Activated CD8-positive, alpha-beta memory T cell treated with anti-CD3 and anti-CD28 coated beads for 48 hours (primary cell): Measurements from ENCODE around the gene NME3.
"Not testable (repeated sequence)": the region's sequence is repeated elsewhere in the genome, so short reads cannot be mapped to it uniquely, and the experiment has no call there.

ENCODE experiments used
- DNase-seq, 3 experiments: peaks; one replicate each; pipeline ENCODE4 v3.0.0-alpha.2; 2020; ENCODE audit warnings: low read depth in 2 of 3, low spot score in 2 of 3

The NME3 gene

DNA sequence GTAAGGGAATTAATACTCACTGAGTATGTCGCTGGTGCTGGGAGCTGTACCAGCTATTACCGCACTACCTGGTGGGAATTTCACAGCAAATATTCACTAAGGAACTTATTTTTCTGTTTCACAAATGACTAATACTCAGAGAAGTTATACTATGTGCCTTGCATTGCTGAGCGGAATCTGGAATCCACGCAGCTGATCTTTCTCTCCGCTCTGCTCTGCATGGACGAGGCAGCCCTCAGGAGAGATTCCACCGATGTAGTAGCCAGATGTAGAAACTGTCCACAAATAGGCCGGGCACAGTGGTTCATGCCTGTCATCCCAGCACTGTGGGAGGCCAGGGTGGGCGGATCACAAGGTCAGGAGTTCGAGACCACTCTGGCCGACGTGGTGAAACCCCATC, 17.1 kb downstream of the NME3 start:
- DNase-seq: no peak

DNA sequence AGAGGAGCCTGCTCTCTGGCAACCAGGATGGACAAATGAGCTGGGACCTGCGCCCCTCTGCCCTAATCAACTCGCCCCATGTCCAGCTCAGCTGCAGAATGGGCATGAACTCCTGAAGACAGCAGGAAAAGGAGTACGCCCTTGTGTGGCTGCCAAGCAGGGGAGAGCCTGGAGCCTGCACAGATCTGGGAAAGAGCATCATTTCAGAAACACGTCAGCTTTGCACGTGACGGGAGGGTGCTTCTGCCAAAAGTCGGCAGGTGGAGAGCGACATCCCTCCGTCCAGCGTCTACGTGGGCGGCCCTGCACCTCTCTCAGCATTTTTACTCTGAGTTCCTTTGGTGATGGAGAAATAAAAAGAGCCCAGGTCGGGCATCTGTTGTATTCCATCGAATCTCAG, 18.5 kb downstream of the NME3 start:
- no peak for DNase-seq

DNA sequence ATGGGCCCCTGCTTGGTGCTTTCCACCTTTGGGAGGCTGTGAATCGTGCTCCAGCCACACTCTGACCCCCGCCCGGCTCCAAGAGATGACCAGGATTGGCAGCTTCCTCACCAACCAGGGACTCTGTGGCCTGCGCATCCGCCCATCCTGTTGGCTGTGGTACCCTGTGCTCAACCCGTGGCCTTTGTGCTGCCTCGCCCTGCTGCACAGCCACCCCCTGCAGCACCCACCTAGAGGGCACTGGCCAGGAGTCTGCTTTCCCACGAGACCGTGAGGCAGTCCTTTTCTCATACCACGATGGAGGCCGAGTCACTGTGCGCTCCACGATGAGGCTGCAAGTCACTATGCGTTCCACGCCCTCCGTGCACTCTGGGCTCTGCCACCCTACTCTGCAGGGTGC, 19.4 kb downstream of the NME3 start:
- no peak for DNase-seq

DNA sequence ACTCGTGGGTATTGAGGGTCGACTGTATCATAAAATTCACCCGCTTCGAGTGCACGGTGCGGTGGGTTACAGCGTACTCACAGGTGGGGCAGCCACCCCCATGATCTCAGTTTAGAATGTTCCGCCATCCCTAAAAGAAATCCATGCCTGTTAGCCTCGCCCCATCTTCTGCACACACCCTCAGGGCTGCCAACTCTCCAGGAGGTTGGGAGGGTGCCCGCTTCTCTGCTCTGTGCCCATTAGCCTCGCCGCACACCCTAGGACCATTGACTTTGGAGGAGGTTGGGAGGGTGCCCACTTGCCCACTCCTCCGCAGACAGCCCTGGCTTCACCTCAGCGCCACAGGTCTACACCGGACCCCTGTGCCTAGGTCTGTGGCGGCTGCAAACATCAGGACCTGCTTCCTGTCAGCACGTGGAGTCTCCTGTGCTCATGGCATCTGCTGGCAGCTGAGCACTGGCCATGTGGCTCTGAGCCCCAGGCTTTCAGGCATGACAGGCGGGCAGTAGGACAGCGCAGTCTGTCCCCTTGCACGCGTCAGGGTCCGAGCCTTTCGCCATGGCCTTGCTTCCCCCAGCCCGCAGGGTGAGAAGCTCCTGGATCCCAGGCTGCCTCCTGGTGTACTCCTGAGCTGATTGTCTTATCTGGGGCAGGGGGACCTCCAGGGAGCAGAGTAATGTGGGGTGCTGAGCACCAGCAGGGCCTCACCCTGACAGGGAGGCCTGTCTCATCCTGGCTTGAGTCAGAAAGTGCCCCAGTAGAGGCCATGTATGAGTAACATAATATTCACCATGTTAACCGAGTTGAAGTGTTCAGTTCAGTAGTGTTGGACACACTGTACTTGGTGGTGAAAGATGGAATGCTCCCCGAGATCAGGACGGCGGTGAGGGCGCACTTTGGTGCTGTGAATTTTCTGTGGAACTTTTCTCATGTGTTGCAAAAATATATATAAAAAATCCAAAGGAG, 21.9 kb downstream of the NME3 start:
- no peak for DNase-seq

DNA sequence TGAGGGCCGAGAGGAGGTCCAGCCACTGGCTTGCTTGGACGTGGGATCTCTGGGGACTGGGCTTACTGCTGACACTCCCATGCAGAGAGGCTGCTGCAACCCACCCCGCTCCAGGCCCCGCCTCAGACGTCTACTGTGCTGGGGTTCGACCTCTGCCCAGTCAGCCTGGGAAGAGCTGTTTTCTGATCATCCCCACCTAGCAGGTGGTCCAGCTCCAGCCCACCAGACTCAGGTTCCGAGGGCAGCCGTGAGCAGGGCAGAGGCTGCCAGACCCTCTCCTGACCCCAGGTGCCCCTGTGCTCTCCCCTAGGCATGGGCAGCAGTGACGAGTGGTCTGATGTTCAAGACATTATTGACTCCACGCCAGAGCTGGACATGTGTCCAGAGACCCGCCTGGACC, 23.4 kb downstream of the NME3 start:
- no peak for DNase-seq

DNA sequence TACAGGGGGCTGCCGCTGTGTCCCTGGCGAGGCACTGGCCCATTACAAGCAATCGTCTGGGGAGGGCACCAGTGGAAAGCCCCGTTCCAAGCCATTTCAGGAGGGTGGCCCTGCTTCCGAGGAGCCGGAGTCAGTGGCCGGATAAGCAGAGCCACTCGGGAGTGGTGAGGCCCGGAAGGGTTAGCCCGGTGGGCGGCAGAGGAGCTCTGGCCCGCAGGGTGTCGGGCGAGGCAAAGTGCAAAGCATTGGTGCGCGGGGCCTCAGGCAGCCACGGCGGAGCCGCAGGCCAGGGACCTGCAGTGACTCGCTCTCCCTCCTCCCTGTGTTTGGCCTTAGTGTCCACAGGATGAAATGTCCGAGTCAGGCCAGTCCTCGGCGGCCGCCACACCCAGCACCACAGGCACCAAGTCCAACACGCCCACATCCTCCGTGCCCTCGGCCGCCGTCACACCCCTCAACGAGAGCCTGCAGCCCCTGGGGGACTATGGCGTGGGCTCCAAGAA, 24.6 kb downstream of the NME3 start:
- no peak for DNase-seq

DNA sequence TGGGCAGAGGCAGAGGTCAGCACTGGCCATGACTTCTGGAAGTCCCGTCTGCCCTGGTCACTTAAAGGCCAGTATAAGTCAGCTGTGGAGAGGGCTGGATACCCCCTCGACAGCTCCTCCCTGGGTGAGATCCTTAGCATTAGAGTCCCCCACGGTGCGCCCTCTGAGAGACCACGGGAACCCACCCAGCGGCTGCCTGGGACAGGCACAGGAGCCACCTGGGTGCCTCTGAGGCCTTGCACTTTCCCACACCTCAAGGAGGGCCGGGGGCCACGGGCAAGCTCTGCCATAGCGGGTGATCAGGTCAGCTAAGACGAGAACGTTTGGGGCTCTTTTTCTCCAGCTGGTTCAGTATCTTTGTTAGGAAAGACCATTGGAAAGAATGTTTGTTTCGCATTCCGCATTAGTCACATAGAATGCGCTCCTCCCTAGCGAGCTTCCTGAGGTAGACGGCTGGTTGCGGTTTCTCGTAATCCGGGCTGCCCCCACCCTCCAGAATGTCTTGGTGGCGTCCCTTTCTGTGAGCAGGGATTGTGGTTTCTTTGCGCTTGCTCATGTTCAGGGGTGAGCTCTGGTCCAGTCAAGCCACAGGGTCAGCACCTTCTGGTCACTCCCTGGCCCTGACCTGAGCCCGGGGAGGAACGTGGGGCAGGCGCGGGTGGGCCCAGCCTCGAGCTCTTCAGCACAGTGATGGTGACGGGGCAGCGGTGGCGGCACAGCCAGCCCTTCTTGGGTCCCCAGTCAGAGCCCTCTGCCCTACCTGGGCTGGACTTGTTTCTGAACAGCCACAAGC, 25.2 kb downstream of the NME3 start:
- no peak for DNase-seq

DNA sequence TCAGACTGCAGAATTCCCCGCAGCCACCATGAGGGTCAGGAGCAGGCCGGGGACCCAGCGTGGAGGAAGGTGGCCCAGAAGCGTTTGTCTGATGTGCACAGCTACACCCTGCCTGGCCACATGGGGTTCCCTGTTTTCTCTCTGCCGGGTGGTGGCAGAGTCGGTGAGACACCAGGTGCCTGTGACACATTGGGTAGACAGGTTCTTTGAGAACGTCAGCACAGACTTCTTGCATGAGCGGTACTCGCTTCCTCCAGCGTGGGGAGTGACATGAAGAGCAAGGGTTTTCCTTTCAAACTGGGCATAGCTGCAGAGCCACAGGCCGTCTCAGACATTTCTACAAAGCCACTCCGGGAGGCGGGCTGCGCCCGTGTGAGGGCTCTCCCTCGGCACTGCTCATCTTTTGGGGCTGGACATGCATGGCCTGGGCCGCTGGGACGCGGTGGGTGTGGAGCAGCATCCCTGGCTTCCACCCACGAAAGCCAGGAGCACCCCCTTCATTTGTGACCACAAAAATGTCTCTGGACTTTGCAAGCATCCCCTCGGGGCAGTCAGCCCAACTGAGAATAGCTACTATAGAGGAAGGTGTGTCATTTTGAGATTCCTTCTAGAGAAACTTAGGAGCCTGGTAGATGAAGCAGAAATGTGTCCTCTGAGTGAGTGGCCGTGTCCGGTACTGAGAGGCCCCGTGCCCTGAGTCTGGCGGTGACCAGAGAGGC, 26.0 kb downstream of the NME3 start:
- no peak for DNase-seq

DNA sequence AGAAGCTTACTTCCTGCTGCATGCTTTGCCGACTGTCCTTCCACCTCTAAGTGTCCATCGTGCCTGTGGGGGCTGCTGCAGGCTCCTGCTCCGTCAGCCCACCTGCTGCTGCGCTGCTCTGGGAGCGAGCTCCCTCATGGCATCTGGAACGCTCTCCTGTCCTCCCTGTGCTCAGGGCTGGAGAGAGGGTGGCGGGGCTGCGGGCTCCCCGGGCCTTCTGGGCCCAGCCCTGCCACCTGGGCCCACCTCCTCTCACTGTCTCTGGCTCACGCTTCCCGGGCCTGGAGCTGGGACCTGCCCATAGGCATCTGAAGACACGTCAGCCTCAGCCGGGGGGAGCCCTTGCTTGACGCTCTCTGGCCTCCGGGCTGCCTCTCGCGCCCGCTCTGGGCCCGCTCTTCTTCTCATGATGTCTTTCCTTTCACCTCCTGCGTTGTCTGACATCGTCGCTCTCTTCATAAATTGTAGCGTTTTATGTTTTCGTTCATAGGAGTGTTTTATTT, 27.0 kb downstream of the NME3 start:
- no peak for DNase-seq

DNA sequence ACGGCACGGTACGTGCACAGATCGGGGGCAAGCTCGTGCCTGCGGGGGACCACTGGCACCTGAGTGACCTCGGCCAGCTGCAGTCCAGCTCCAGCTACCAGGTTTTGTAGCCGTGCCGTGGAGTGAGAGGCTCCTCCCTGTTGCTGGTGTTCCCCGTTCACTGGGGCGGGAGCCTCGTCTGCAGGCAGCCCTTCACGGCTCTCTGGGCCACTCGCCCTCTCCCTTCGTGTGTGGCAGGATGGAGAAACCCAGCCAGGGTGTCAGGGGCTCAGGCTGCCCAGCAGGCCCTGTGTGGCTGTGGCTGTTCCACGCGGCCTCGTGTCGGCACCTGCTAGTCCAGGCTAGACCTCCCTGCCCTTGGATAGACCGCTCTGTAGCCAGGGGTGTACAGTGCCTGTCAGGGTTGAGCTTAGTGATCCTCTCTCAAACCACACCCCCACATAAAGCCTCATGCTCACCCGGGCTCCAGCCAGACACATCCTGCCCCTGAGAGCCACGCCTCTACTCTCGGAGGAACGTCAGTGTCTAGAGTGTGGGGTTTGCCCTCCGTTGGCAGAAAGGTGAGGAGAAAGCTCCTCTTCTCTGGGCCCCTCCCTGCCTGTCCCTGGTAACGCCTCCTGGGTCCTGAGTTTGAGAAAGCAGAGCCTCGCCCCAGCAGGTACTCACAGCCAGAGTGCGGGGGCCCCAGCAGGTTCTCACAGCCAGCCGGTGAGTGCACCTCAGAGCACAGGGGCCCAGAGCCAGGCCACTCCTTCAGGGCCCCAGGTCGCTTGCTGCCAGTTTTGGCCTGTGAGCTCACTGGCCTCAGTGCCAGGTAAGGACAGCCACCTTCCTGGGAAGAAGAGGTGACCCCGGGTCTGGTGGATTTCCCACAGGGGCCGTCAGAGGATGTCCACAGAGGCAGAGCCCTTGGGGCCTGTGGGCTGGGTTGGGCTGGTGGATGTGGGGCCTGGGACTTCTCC, 27.7 kb downstream of the NME3 start:
- no peak for DNase-seq

DNA sequence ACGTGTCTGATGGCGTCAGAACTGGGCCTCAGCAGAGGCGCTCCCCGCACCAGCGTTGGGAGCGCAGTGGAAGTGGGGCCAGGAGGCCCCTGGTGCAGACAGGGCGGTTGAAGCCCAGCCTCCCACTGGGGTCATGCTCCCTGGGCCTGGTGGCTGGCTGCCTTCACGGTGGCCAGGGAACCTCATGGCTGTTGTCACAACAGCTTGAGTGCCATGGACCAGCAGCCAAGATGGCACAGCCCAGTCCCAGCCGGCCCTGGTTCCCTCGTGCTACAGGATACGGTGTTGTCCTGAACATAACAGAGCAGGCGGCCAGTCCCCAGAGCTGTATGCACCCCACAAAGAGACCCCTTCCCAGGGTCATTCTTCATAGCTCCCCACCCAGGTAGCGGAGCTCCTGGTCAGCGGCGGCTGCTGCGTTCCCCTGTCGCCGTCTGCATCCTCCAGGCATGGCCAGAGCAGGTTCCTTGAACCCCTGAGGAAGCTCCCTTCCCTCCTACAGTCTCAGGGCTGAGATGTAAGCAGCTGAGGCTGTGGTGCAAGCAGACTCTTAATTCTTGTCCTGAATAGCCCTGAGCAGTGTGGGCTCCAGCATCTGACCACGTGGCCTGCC, 29.7 kb downstream of the NME3 start:
- no peak for DNase-seq

DNA sequence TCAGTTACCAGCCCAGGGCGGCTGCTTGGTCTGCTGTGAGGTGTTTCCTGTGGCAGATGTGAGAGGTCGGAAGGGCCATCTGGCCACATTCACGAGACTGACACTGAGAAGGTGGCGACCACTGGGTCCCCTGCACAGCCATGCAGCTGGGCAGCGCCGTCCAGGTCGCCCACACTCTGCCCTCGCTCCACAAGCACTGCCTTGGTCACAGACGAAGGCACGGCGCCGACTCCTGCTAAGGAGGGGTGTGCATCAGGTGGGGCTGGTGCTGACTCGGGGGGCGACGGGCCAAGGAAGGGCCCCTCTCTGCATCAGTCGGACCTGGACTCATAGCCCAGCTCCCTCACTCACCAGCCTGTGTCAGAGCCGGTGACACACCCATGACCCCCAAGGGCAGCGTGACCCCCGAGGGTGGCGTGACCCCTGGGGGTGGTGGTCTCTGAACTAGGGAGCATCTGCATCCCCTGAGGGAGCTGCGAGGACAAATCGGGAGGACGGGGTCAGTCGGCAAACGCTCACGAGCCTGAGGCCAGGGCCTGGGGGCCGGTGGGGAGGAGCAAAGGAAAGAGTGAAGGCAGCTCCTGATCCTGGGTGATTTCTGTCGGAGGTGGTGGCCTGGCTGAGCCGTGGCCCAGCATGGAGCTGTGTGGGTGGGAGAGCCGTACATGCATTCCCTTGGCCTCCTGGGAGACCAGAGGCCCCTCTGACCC, 30.4 kb downstream of the NME3 start:
- DNase-seq: no peak

DNA sequence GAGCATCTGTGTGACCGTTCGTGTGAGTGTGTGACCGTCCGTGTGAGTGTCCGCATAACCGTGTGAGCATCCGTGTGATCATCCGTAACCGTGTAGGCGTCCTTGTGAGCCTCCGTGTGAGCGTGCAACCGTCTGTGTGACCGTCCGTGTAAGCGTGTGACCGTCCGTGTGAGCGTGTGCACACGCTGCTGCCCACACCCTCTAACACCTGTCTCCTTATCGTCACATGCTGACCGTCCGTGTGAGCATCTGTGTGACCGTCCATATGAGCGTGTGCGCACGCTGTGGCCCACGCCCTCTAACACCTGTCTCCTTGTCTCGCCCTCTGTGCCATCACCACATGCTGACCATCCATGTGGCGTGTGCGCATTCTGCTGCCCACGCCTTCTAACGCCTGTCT, 31.1 kb downstream of the NME3 start:
- DNase-seq: no peak

DNA sequence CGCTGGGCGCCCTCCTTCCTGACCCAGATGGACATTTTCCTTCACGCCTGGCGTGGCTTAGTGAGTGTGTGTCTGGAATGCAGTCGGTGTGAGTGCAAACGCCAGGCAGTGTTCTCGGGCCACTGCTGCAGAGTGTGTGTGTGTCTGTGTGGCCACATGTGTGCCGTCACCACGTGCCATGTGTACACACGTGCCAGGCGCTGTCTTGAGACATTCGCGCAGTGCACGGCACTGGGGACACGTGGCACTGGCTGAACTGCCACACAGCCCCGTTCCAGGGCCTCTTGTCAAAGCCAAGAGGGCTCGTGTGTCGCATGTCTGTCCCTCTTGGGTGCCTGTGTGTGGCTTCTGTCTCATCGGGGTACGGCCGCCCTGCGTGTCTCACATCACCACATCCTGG, 36.5 kb downstream of the NME3 start:
- DNase-seq: no peak

DNA sequence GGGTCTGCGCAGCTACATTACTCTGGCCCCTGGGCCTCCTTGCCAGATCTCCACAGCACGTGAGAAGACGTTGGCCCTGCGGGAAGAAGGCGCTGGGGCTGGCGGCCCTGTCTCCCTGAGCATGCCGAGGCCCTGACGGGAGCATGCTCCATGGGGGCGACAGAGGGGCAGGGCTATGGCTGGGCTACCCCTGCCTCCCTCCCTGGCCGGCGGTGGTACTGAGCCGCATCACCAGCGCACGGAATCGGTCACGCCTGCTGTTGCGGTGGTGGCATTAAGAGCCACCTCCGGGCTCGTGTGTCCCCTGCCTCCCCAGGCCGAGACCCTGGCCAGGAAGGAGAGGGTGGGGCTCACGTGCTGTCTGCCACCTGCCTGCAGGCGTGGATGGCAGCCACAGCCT, 37.2 kb downstream of the NME3 start:
- DNase-seq: no peak

DNA sequence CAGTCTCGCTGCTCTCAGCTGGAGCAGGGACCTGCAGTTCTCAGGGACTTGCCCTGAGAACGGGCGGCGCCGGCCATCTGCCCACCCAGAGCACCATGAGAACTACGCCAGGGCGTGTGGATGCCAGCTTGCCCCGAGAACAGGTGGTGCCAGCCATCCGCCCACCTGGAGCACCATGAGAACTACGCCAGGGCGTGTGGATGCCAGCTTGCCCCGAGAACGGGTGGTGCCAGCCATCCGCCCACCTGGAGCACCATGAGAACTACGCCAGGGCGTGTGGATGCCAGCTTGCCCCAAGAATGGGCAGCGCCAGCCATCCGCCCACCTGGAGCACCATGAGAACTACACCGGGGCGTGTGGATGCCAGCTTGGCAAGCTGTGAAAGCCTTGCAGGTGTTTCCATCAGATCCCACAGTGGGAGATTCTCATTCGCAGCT, 38.8 kb downstream of the NME3 start:
- DNase-seq: not testable (repeated sequence)

DNA sequence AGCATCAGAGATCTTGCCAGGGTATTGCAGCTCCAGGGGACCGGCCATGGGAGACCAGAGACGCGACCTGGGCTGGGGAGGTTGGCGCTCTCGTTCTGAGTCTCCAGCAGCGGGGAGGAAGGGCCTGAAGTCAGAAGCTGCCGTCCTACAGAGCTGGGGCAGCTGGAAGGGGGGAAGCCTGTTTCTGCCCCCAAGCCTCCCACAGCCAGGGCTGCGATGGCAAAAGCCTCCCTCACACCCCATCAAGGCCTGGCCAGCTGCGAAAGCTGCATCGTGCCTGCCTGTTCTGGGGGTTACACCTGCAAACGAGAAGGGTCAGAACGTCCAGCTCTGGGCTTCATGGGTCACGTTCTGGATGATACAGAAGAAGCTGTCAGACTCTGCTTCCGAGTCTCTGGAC, 39.3 kb downstream of the NME3 start:
- DNase-seq: no peak

DNA sequence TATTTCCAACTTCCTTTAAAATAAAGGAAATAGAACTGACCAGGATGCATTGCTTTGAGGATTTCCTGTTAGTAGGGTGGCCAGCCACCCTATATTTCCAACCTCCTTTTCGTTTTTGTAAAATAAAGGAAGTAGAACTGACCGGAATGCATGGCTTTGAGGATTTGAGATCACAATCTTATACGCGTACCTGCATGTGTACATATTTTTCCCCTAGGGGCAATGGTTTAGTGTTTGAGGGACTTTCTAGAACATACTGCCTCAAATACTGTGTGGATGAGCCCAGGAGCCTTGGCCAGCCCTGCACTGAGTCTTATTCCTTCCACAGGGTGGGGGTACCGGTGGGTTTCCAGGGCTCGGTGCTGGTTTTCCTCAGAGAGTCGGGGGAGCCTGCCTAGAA, 39.7 kb downstream of the NME3 start:
- no peak for DNase-seq

DNA sequence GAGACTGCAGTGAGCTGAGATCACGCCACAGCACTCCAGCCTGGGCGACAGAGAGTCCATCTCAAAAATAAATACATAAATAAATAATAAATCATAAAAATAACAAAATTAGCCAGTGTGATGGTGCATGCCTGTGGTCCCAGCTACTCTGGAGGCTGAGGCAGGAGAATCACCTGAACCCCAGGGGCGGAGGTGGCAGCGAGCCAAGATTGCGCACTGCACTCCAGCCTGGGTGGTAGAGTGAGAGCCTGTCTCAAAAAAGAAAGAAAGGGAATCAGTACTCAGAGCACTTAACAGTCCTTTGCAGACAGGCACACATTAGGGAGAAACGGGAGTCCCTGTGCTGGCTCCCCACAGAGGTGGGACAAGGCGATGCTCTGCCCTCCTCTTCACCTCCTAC, 40.3 kb downstream of the NME3 start:
- DNase-seq: no peak
